Vagina (tissue), 2 donors: ENCODE results near the gene DOK6. TPM values are rescaled to one million over a fixed set of nuclear protein-coding genes. Genes with fewer than 3 reads are reported as not detected.
"Not testable (repeated sequence)": the region's sequence is repeated elsewhere in the genome, so short reads cannot be mapped to it uniquely, and the experiment has no call there.

Experiments used
- DNase-seq, 2 donors: peaks; one replicate each; pipeline ENCODE4 v3.0.0-alpha.2; 2017; ENCODE audit errors: extremely low spot score in 2 of 2
- H3K27ac ChIP-seq: fragments of 200-600 bp; sonication (generic); one replicate; pipeline ENCODE4 v1.5.1; 2019
- H3K27me3 ChIP-seq: fragments of 200-600 bp; sonication (generic); one replicate; pipeline ENCODE4 v1.5.1; 2019
- H3K36me3 ChIP-seq, 2 donors: fragments of 200-600 bp; sonication (generic); one replicate each; pipeline ENCODE4 v1.5.1; 2017 to 2019
- H3K4me1 ChIP-seq: fragments of 200-600 bp; sonication (generic); one replicate; pipeline ENCODE4 v1.5.1; 2019
- H3K4me3 ChIP-seq, 2 donors: fragments of 200-600 bp; sonication (generic); 1 replicate in 1 of 2; 2 replicates in 1 of 2; pipeline ENCODE4 v1.5.1; 2016 to 2019
- H3K9me3 ChIP-seq: fragments of 200-600 bp; sonication (generic); one replicate; pipeline ENCODE4 v1.5.1; 2019
- CTCF ChIP-seq, 3 experiments: fragments of 450-650 bp in 2 of 3; fragments of 200-600 bp in 1 of 3; sonication (generic) in 1 of 3; IDR thresholded peaks; one replicate each; pipeline ENCODE4 v1.5.1; 2017 to 2019; ENCODE audit warnings: antibody characterized with exemption in 3 of 3, mild to moderate bottlenecking in 2 of 3, moderate library complexity in 2 of 3
- POLR2A ChIP-seq, 2 donors: fragments of 450-650 bp; IDR thresholded peaks; one replicate each; pipeline ENCODE4 v1.6.1; 2017; ENCODE audit warnings: antibody characterized with exemption in 2 of 2, mild to moderate bottlenecking in 2 of 2, moderate library complexity in 2 of 2
- POLR2AphosphoS5 ChIP-seq, 2 donors: sonication (generic); formaldehyde crosslinking; IDR thresholded peaks; one replicate each; pipeline ENCODE4 v1.9.0; 2017; ENCODE audit warnings: antibody characterized with exemption in 2 of 2, mild to moderate bottlenecking in 2 of 2, low read depth in 1 of 2; ENCODE audit not compliant: insufficient read depth in 1 of 2
- intact Hi-C: fragments of 100-400 bp; cut with DNase I; formaldehyde crosslinking; loops from one replicate; pipeline ENCODE4 v1.15.1; 2023
- total RNA-seq: library from RNA; depleted of rRNA; stranded (reverse); fragments of >200 nt; gene quantifications from one replicate; pipeline ENCODE4 v1.2.3, GENCODE V29; 2016

DOK6 gene
- total RNA-seq, result 1.2 TPM

- no peaks in the 10 kb centered on the region for H3K9me3 ChIP-seq
- no peak for DNase-seq
Measured at GRCh38 chr18:69400253-69400975, at the start of gene DOK6. Gene DOK6 (plus strand): TSS chr18:69400888.

GRCh38 chr18:69353023-69353422 is 47.7 kb upstream of the DOK6 start:
- H3K27ac ChIP-seq, result no peak overlapping the region
- H3K4me3 ChIP-seq, result no peak overlapping the region
- H3K27me3 ChIP-seq, result no peaks in the 10 kb centered on the region
- H3K36me3 ChIP-seq, result no peaks in the 10 kb centered on the region
- DNase-seq, result no peak
- TF ChIP-seq POLR2A (IDR thresholded peaks at IDR 0.05), result no peak
- no peak for TF ChIP-seq CTCF (IDR thresholded peaks at IDR 0.05)
- no peak for TF ChIP-seq POLR2AphosphoS5 (IDR thresholded peaks at IDR 0.05; ENCODE audit: insufficient read depth in 1 of 2, low read depth in 1 of 2)
- intact Hi-C loops, result no loop called here
- no peaks in the 10 kb centered on the region for H3K9me3 ChIP-seq
- H3K4me1 ChIP-seq, result no peaks in the 10 kb centered on the region

More at GRCh38 chr18:69400253-69400975, at the start of gene DOK6:
- H3K4me1 ChIP-seq, result peaks cover 12% of the 10 kb centered on the region
- H3K4me3 ChIP-seq, result peak within 1 kb of the TSS; percentile 55 to 63
- intact Hi-C loops, result no loop called here
- no peaks in the 10 kb centered on the region for H3K36me3 ChIP-seq
- TF ChIP-seq POLR2A (IDR thresholded peaks at IDR 0.05), result no peak
- TF ChIP-seq POLR2AphosphoS5 (IDR thresholded peaks at IDR 0.05; ENCODE audit: insufficient read depth in 1 of 2, low read depth in 1 of 2), result peak in 1 of 2 donors; percentile 34
- TF ChIP-seq CTCF (IDR thresholded peaks at IDR 0.05), result no peak
- no peaks in the 10 kb centered on the region for H3K27me3 ChIP-seq
- H3K27ac ChIP-seq, result peak within 1 kb of the TSS; percentile 67

DNA sequence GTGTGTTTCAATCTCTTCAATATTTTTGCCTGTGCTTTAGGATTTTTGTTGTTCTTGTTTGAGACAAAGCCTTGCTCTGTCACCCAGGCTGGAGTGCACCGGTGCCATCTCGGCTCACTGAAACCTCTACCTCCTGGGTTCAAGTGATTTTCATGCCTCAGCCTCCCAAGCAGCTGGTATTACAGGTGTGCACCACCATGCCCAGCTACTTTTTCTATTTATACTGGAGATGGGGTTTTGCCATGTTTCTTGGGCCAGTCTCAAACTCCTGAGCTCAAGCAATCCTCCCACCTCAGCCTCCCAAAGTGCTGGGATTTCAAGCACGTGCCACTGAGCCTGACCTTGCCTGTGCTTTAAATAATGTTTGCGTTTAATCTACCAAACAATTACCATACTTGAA is 43.1 kb upstream of the DOK6 start:
- DNase-seq, result no peak
- H3K9me3 ChIP-seq, result no peaks in the 10 kb centered on the region
- H3K4me3 ChIP-seq, result no peak overlapping the region
- no peak for TF ChIP-seq POLR2AphosphoS5 (IDR thresholded peaks at IDR 0.05; ENCODE audit: insufficient read depth in 1 of 2, low read depth in 1 of 2)
- no peak for TF ChIP-seq POLR2A (IDR thresholded peaks at IDR 0.05)
- no peak for TF ChIP-seq CTCF (IDR thresholded peaks at IDR 0.05)
- H3K36me3 ChIP-seq, result no peaks in the 10 kb centered on the region
- H3K4me1 ChIP-seq, result no peaks in the 10 kb centered on the region
- intact Hi-C loops, result no loop called here
- H3K27me3 ChIP-seq, result no peaks in the 10 kb centered on the region
- no peak overlapping the region for H3K27ac ChIP-seq

- H3K36me3 ChIP-seq, result no peaks in the 10 kb centered on the region
- H3K9me3 ChIP-seq, result no peaks in the 10 kb centered on the region
- no peak for DNase-seq
- H3K4me1 ChIP-seq, result no peaks in the 10 kb centered on the region
- H3K27me3 ChIP-seq, result no peaks in the 10 kb centered on the region
- intact Hi-C loops, result no loop called here
- no peak overlapping the region for H3K4me3 ChIP-seq
- TF ChIP-seq CTCF (IDR thresholded peaks at IDR 0.05), result no peak
- no peak for TF ChIP-seq POLR2AphosphoS5 (IDR thresholded peaks at IDR 0.05; ENCODE audit: insufficient read depth in 1 of 2, low read depth in 1 of 2)
- TF ChIP-seq POLR2A (IDR thresholded peaks at IDR 0.05), result no peak
- no peak overlapping the region for H3K27ac ChIP-seq
Measured at GRCh38 chr18:69358212-69358895, 42.3 kb upstream of the DOK6 start.

- not testable (repeated sequence) for H3K27me3 ChIP-seq
Measured at GRCh38 chr18:69359768-69360167, 40.9 kb upstream of the DOK6 start.

More at GRCh38 chr18:69359768-69360167, 40.9 kb upstream of the DOK6 start:
- H3K4me3 ChIP-seq, H3K4me1 ChIP-seq, intact Hi-C loops, H3K9me3 ChIP-seq, DNase-seq, H3K27ac ChIP-seq, H3K36me3 ChIP-seq: not testable (repeated sequence)
